Activated CD4-positive, alpha-beta T cell treated with anti-CD3 and anti-CD28 coated beads, Interleukin-2, amount 10 ng/mL, durations not matched to agents 24 days and 14 days (primary cell): ENCODE data around the gene AP1M1. TPM values are rescaled to one million over a fixed set of nuclear protein-coding genes. Genes with fewer than 3 reads are reported as not detected.

Experiments
- DNase-seq: peaks from one replicate; pipeline ENCODE4 v3.0.0; 2022
- H3K27ac Mint-ChIP-seq: one replicate; pipeline ENCODE4 v1.8.0; 2022; ENCODE audit warnings: mild to moderate bottlenecking, mixed read lengths
- H3K27me3 Mint-ChIP-seq: one replicate; pipeline ENCODE4 v1.8.0; 2022; ENCODE audit warnings: mixed read lengths
- H3K36me3 Mint-ChIP-seq: one replicate; pipeline ENCODE4 v1.8.0; 2022; ENCODE audit warnings: low read depth, mild to moderate bottlenecking, mixed read lengths
- H3K4me1 Mint-ChIP-seq: one replicate; pipeline ENCODE4 v1.8.0; 2021; ENCODE audit warnings: mixed read lengths
- H3K4me3 Mint-ChIP-seq: one replicate; pipeline ENCODE4 v1.8.0; 2022; ENCODE audit warnings: mild to moderate bottlenecking, moderate library complexity, mixed read lengths
- H3K9me3 Mint-ChIP-seq: one replicate; pipeline ENCODE4 v1.8.0; 2021; ENCODE audit warnings: mixed read lengths
- intact Hi-C: fragments of 100-400 bp; cut with micrococcal nuclease; formaldehyde crosslinking; loops from one replicate; pipeline ENCODE4 v1.15.1; 2023
- total RNA-seq: library from RNA; stranded (reverse); gene quantifications from 2 replicates; pipeline ENCODE4 v1.2.3, GENCODE V29; 2022

Gene AP1M1
- total RNA-seq, 1 donor from 2014 or later, result 111 TPM

- H3K36me3 Mint-ChIP-seq, result peaks cover 57% of the 10 kb centered on the region
- H3K4me3 Mint-ChIP-seq, result no peak overlapping the region
- no peak for DNase-seq
- no peak overlapping the region for H3K27ac Mint-ChIP-seq
- H3K9me3 Mint-ChIP-seq, result peaks cover 9% of the 10 kb centered on the region
- peaks cover 2% of the 10 kb centered on the region for H3K4me1 Mint-ChIP-seq
- no peaks in the 10 kb centered on the region for H3K27me3 Mint-ChIP-seq
- intact Hi-C loops, result no loop called here
These were observed 27.8 kb downstream of the AP1M1 start for GRCh38 chr19:16225279-16226183.

- Mint-ChIP-seq H3K9me3 (peaks cover 5% of the 10 kb centered on the region), H3K27me3 (no peaks in the 10 kb centered on the region), H3K36me3 (peaks cover 54% of the 10 kb centered on the region), H3K27ac (no peak overlapping the region), H3K4me1 (peaks cover 2% of the 10 kb centered on the region), H3K4me3 (no peak overlapping the region)
- intact Hi-C loops, result no loop called here
- no peak for DNase-seq
These were observed 28.5 kb downstream of the AP1M1 start for GRCh38 chr19:16226184-16226591.

DNA sequence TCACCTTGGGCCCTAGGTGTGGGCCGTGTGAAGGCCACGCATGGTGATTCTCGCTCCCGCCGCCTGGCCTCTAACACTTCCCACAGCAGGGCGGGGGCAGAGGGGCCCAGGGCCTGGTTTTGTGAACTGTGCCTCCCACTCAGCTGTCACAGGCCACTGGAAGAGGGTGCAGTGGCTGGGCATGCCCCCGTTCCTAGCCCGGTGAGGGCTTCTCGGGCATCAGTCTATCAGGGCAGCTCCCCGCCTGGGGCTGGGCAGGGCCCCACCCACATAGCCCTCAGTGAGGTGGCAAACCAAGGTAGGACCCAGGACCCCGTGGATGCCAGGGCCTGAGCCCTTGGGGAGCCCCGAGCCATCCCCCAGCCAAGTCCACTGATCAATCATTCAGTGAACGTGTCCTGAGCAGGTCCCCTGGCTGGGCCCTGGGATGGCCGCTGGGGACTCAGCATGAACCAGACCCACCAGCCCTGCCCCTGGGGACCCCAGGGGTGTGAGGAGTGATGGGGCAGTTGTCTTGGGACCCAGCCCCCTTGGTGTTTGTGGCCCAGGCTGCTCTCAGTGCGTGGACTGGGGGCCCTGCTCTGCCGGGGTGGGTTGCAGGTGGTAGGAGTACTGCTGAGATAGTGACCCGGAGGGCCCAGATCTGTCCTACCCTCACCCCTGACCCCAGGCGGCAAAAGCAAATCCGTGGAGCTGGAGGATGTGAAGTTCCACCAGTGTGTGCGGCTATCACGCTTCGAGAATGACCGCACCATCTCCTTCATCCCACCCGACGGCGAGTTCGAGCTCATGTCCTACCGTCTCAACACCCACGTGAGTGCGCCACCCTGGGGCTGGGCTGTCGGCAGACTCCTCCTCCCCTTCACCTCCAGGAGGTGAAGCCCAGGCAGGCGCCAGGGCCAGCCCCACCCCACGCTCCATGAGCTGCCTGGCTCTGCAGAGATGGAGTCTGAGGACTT is 29.4 kb downstream of the AP1M1 start:
- Mint-ChIP-seq H3K4me3 (no peak overlapping the region), H3K27me3 (no peaks in the 10 kb centered on the region), H3K27ac (no peak overlapping the region), H3K9me3 (peaks cover 5% of the 10 kb centered on the region), H3K4me1 (peaks cover 2% of the 10 kb centered on the region), H3K36me3 (peaks cover 52% of the 10 kb centered on the region)
- intact Hi-C loops, result no loop called here
- DNase-seq, result no peak

DNA sequence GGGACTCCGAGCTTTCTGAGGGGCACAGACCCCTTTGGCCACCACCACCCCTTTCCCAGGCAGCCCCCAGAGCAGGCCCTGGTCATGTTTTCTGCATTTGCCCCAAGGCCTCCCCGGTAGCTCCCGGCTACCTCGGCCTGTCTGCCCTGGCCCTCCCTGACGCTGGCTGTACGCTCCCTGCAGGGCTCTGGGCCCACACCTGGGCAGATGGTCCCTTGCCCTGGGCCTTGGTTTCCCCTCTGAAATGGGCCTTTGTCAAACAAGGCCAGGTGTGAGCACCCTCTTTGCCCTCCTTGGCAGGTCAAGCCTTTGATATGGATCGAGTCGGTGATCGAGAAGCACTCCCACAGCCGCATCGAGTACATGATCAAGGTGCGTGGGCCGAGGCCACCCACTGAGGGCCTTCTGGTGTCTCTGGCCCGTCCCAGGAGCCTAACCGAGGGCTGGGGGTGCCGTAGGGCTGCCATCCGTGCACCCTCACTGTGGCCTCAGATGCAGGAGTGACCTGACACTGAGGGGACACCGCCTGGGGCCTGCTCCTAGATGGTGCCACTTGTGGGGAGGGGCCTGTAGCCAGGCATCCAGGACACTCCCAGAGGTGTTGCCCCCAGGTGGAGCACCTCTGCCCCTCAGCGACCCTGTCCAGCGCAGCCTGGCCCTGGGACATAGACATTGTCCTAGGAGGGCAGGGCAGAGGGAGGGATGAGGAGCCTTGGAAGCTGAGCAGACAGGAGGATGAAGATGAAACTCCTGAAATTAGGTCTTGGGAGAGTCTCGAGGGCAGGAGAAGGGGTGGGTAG is 30.3 kb downstream of the AP1M1 start:
- Mint-ChIP-seq H3K36me3 (peaks cover 51% of the 10 kb centered on the region), H3K27ac (no peak overlapping the region), H3K27me3 (no peaks in the 10 kb centered on the region), H3K9me3 (no peaks in the 10 kb centered on the region), H3K4me3 (no peak overlapping the region), H3K4me1 (peaks cover 2% of the 10 kb centered on the region)
- no peak for DNase-seq
- intact Hi-C loops, result no loop called here

DNA sequence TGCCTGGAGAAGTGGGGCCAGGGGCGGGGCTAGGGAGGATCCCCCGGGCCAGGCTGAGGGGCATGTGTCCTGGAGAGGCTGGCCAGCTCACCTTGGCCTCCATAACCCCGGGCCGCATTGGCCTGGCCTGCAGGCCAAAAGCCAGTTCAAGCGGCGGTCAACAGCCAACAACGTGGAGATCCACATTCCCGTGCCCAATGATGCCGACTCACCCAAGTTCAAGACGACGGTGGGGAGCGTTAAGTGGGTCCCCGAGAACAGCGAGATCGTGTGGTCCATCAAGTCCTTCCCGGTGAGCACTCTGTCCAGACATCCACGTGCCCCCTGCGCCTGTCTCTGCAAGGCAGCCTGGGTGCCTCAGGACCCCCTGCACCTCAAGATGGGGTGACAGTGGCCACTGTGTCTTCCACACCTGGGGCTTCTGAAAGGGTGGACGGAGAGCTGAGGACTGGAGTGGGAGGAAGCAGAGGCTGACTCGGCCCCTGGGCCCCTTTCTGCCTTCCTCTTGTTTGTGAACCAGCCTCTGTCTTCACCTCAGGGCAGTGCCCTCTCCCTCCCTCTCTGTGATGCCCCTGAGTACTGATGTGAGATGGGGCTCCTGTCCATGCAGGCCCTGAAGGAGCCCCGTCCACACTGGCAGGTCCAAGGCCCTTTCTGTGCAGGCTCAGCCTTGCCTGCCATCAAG is 31.1 kb downstream of the AP1M1 start:
- DNase-seq, result no peak
- Mint-ChIP-seq H3K27ac (no peak overlapping the region), H3K9me3 (no peaks in the 10 kb centered on the region)

DNA sequence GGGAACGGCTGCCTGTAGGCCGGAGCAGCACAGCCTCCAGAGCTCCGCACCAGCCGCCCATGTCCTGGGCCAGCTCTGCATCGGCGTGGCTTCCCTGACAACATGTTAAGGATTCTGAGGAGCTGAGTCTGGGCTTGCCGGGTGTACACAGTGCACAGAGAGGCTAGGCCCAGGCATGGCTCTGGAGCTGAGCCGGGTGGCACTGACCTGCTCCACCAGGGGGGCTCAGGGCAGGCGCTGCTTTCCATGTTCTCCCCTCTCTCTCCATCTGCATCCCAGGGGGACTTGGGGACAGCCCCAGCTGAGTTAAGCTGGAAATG is 31.6 kb downstream of the AP1M1 start:
- Mint-ChIP-seq H3K4me3 (no peak overlapping the region), H3K4me1 (peaks cover 2% of the 10 kb centered on the region), H3K9me3 (no peaks in the 10 kb centered on the region), H3K27ac (no peak overlapping the region), H3K36me3 (peaks cover 48% of the 10 kb centered on the region), H3K27me3 (no peaks in the 10 kb centered on the region)
- intact Hi-C loops, result no loop called here
- no peak for DNase-seq

More for the DNA sequence above, 31.1 kb downstream of the AP1M1 start:
- H3K4me1 Mint-ChIP-seq, result peaks cover 2% of the 10 kb centered on the region
- intact Hi-C loops, result no loop called here
- peaks cover 46% of the 10 kb centered on the region for H3K36me3 Mint-ChIP-seq
- H3K27me3 Mint-ChIP-seq, result no peaks in the 10 kb centered on the region
- H3K4me3 Mint-ChIP-seq, result no peak overlapping the region

- intact Hi-C loops, result no loop called here
- H3K4me3 Mint-ChIP-seq, result no peak overlapping the region
- peak overlapping the region; percentile 65 for H3K27ac Mint-ChIP-seq
- no peaks in the 10 kb centered on the region for H3K27me3 Mint-ChIP-seq
- H3K9me3 Mint-ChIP-seq, result no peaks in the 10 kb centered on the region
- peaks cover 5% of the 10 kb centered on the region for H3K4me1 Mint-ChIP-seq
- H3K36me3 Mint-ChIP-seq, result peaks cover 61% of the 10 kb centered on the region
- DNase-seq, result no peak
These were observed 34.4 kb downstream of the AP1M1 start for GRCh38 chr19:16232127-16232526.

- intact Hi-C loops, result no loop called here
- Mint-ChIP-seq H3K27me3 (no peaks in the 10 kb centered on the region), H3K4me3 (no peak overlapping the region), H3K36me3 (peaks cover 60% of the 10 kb centered on the region), H3K9me3 (no peaks in the 10 kb centered on the region), H3K4me1 (peaks cover 5% of the 10 kb centered on the region), H3K27ac (no peak overlapping the region)
- no peak for DNase-seq
These were observed 34.9 kb downstream of the AP1M1 start for GRCh38 chr19:16232568-16232967.

DNA sequence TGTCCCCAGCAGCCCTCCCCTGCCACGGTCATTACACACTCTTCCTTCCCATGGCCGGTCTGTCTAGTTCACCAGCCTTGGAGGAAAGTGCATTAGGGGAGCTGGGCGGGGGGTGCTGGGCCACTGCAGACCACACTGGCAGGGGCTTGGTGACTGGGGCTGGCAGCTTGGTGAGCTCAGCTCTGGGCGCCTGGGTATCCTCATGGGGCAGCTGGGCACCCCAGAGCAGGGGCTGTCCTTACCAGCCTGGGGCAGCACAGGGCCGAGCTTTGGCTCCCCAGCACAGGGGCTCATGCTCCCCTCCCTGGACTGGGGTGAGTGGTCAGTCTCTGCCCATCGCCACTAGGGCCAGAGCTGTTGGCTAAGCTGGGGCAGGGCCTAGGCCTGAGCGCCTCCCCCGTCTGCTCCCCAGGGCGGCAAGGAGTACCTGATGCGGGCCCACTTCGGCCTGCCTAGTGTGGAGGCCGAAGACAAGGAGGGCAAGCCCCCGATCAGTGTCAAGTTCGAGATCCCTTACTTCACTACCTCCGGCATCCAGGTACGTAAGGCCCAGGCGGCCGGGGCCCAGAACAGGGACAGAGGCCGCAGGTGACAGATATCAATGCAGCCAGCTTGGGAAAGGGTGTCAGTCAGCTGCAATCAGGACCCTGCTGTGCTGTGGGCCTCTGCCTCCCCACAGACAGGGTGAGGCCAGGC is 35.5 kb downstream of the AP1M1 start:
- Mint-ChIP-seq H3K4me3 (no peak overlapping the region), H3K27me3 (no peaks in the 10 kb centered on the region), H3K9me3 (no peaks in the 10 kb centered on the region), H3K27ac (no peak overlapping the region), H3K4me1 (peaks cover 8% of the 10 kb centered on the region), H3K36me3 (peaks cover 61% of the 10 kb centered on the region)
- no peak for DNase-seq
- intact Hi-C loops, result no loop called here

- H3K4me3 Mint-ChIP-seq, result no peak overlapping the region
- intact Hi-C loops, result no loop called here
- DNase-seq, result no peak
- H3K4me1 Mint-ChIP-seq, result peaks cover 9% of the 10 kb centered on the region
- H3K27ac Mint-ChIP-seq, result no peak overlapping the region
- H3K27me3 Mint-ChIP-seq, result no peaks in the 10 kb centered on the region
- H3K36me3 Mint-ChIP-seq, result peaks cover 56% of the 10 kb centered on the region
- H3K9me3 Mint-ChIP-seq, result no peaks in the 10 kb centered on the region
These were observed 36.3 kb downstream of the AP1M1 start for GRCh38 chr19:16233836-16234551.

GRCh38 chr19:16234552-16235445 is 37.1 kb downstream of the AP1M1 start:
- H3K27ac Mint-ChIP-seq, result no peak overlapping the region
- no peak overlapping the region for H3K4me3 Mint-ChIP-seq
- H3K36me3 Mint-ChIP-seq, result peaks cover 51% of the 10 kb centered on the region
- H3K4me1 Mint-ChIP-seq, result peaks cover 6% of the 10 kb centered on the region
- no peaks in the 10 kb centered on the region for H3K9me3 Mint-ChIP-seq
- DNase-seq, result no peak
- intact Hi-C loops, result no loop called here
- no peaks in the 10 kb centered on the region for H3K27me3 Mint-ChIP-seq
